ENCODE data around the gene RNF5. TPM values are rescaled to one million over a fixed set of nuclear protein-coding genes. Genes with fewer than 3 reads are reported as not detected.
"Not testable (repeated sequence)": the region's sequence is repeated elsewhere in the genome, so short reads cannot be mapped to it uniquely, and the experiment has no call there.

The RNF5 gene
- total RNA-seq, 1 donor from 2014 or later = 41.1 TPM

- intact Hi-C loops (cut with micrococcal nuclease) = loop anchor here (10.0 kb wide), 2 partner anchors 440 to 510 kb away; partner anchors contain the start of genes C6orf47, CLIC1, CSNK2B and GPANK1
Observed at GRCh38 chr6:32174416-32174815, 3.8 kb upstream of the RNF5 start.

GRCh38 chr6:32175322-32175710, 2.9 kb upstream of the RNF5 start:
- intact Hi-C loops (cut with micrococcal nuclease) = loop anchor here (5.0 to 10.0 kb wide), 4 partner anchors 441 to 797 kb away; partner anchors contain the start of genes C6orf47, CLIC1, CSNK2B and GPANK1

- intact Hi-C loops (cut with micrococcal nuclease) = loop anchor here (1.0 to 10.0 kb wide), 6 partner anchors 21 to 796 kb away; partner anchors contain the start of genes C6orf47, CLIC1, CSNK2B and FKBPL
Observed at GRCh38 chr6:32175711-32176475, 2.3 kb upstream of the RNF5 start, which contains the start of gene AGPAT1. Gene AGPAT1 (minus strand): TSS chr6:32176084. CDS start chr6:32171496, 4,588 bp downstream.

GRCh38 chr6:32176476-32177182, 1.6 kb upstream of the RNF5 start:
- intact Hi-C loops (cut with micrococcal nuclease) = loop anchor here (1.0 to 10.0 kb wide), 6 partner anchors 22 to 796 kb away; partner anchors contain the start of genes C6orf47, CLIC1, CSNK2B and FKBPL

GRCh38 chr6:32177183-32177787, 920 bp upstream of the RNF5 start:
- intact Hi-C loops (cut with micrococcal nuclease) = loop anchor here (2.0 to 10.0 kb wide), 5 partner anchors 22 to 795 kb away; partner anchors contain the start of genes C6orf47, CLIC1, CSNK2B and GPANK1

GRCh38 chr6:32178547-32179440, 589 bp downstream of the RNF5 start:
- intact Hi-C loops (cut with micrococcal nuclease) = loop anchor here (1.0 to 10.0 kb wide), 6 partner anchors 12 to 794 kb away; partner anchors contain the start of genes C6orf47, CLIC1, CSNK2B and GPANK1

- intact Hi-C loops (cut with micrococcal nuclease) = loop anchor here (5.0 to 10.0 kb wide), 4 partner anchors 445 to 792 kb away; partner anchors contain the start of genes C6orf47, CLIC1, CSNK2B and GPANK1
Observed at GRCh38 chr6:32179766-32180405, 1.7 kb downstream of the RNF5 start.

- intact Hi-C loops (cut with micrococcal nuclease) = no loop called here
Observed at GRCh38 chr6:32181148-32181702, 3.0 kb downstream of the RNF5 start.

- intact Hi-C loops (cut with micrococcal nuclease) = no loop called here
Observed at GRCh38 chr6:32181915-32182529, 3.8 kb downstream of the RNF5 start.

GRCh38 chr6:32182555-32182981, 4.4 kb downstream of the RNF5 start:
- intact Hi-C loops (cut with micrococcal nuclease) = no loop called here

GRCh38 chr6:32183030-32183429, 4.8 kb downstream of the RNF5 start:
- intact Hi-C loops (cut with micrococcal nuclease) = no loop called here

GRCh38 chr6:32183483-32184083, 5.4 kb downstream of the RNF5 start:
- intact Hi-C loops (cut with micrococcal nuclease) = no loop called here

GRCh38 chr6:32184084-32184640, 6.0 kb downstream of the RNF5 start, which contains the start of gene AGER:
Gene AGER (minus strand): TSS chr6:32184253. CDS start chr6:32184222, 31 bp downstream.
- intact Hi-C loops (cut with micrococcal nuclease) = no loop called here

- intact Hi-C loops (cut with micrococcal nuclease) = not testable (repeated sequence)
Observed at GRCh38 chr6:32185681-32186131, 7.5 kb downstream of the RNF5 start.

- intact Hi-C loops (cut with micrococcal nuclease) = not testable (repeated sequence)
Observed at GRCh38 chr6:32186151-32186840, 8.1 kb downstream of the RNF5 start.

- intact Hi-C loops (cut with micrococcal nuclease) = no loop called here
Observed at GRCh38 chr6:32187009-32187709, 9.0 kb downstream of the RNF5 start.
